CD14-positive monocyte (primary cell): ENCODE results near the gene FGGY. TPM values are rescaled to one million over a fixed set of nuclear protein-coding genes. Genes with fewer than 3 reads are reported as not detected.

ENCODE experiments used
- DNase-seq, 3 donors: peaks; one replicate each; pipeline ENCODE4 v3.0.0-alpha.2; 2011 to 2022
- H2AFZ ChIP-seq: 2 replicates; pipeline ENCODE4 v1.6.0; 2012; ENCODE audit warnings: mild to moderate bottlenecking, low read depth, low read length, inconsistent platforms; ENCODE audit not compliant: insufficient read depth, poor library complexity, severe bottlenecking
- H3K27ac ChIP-seq, 2 donors: 1 replicate in 1 of 2; 2 replicates in 1 of 2; pipeline ENCODE4 v1.5.1; 2012 to 2013; ENCODE audit warnings: low read length in 2 of 2, control low read depth in 1 of 2, inconsistent platforms in 1 of 2, low read depth in 1 of 2, mild to moderate bottlenecking in 1 of 2
- H3K27me3 ChIP-seq, 2 donors: one replicate each; pipeline versions ENCODE4 v1.6.0 to v1.6.1; 2011 to 2013; ENCODE audit warnings: low read length in 2 of 2; ENCODE audit not compliant: control insufficient read depth in 2 of 2, insufficient read depth in 2 of 2
- H3K36me3 ChIP-seq, 2 donors: replicated peaks in 1 of 2; 1 replicate in 1 of 2; 2 replicates in 1 of 2; pipeline versions ENCODE4 v1.5.1 to v1.6.1; 2012 to 2013; ENCODE audit warnings: low read length in 2 of 2, control low read depth in 1 of 2, inconsistent platforms in 1 of 2, mild to moderate bottlenecking in 1 of 2; ENCODE audit not compliant: insufficient read depth in 2 of 2, control insufficient read depth in 1 of 2
- H3K4me1 ChIP-seq, 2 donors: 1 replicate in 1 of 2; 2 replicates in 1 of 2; pipeline versions ENCODE4 v1.5.1 to v1.6.1; 2012 to 2013; ENCODE audit warnings: low read length in 2 of 2, control low read depth in 1 of 2, inconsistent platforms in 1 of 2, mild to moderate bottlenecking in 1 of 2, moderate library complexity in 1 of 2; ENCODE audit not compliant: insufficient read depth in 2 of 2, control insufficient read depth in 1 of 2
- H3K4me2 ChIP-seq: replicated peaks from 2 replicates; pipeline ENCODE3; 2012; ENCODE audit warnings: low read length, moderate library complexity, mild to moderate bottlenecking; ENCODE audit not compliant: poor library complexity, severe bottlenecking; ENCODE audit errors: extremely low read depth
- H3K4me3 ChIP-seq, 3 experiments: fragments of 200-600 bp in 1 of 3; sonication (generic) in 1 of 3; replicated peaks in 1 of 3; 1 replicate in 2 of 3; 2 replicates in 1 of 3; pipeline ENCODE4 v1.5.1; 2011 to 2013; ENCODE audit warnings: low read length in 3 of 3, mild to moderate bottlenecking in 3 of 3, control low read depth in 2 of 3, low read depth in 2 of 3, inconsistent platforms in 1 of 3, moderate library complexity in 1 of 3
- H3K79me2 ChIP-seq: 2 replicates; pipeline ENCODE4 v1.6.0; 2012; ENCODE audit warnings: mild to moderate bottlenecking, control low read depth, inconsistent platforms, low read length, moderate library complexity; ENCODE audit not compliant: insufficient read depth
- H3K9ac ChIP-seq: 2 replicates; pipeline ENCODE4 v1.6.0; 2017; ENCODE audit warnings: low read length, mild to moderate bottlenecking; ENCODE audit not compliant: insufficient read depth, poor library complexity, severe bottlenecking
- H3K9me3 ChIP-seq, 2 donors: replicated peaks in 1 of 2; 1 replicate in 1 of 2; 2 replicates in 1 of 2; pipeline versions ENCODE4 v1.5.1 to v1.6.1; 2012 to 2013; ENCODE audit warnings: low read length in 2 of 2, control low read depth in 1 of 2; ENCODE audit not compliant: control insufficient read depth in 1 of 2, insufficient read depth in 1 of 2
- H4K20me1 ChIP-seq: 2 replicates; pipeline ENCODE4 v1.6.0; 2012; ENCODE audit warnings: mild to moderate bottlenecking, low read length, control low read depth, moderate library complexity; ENCODE audit not compliant: insufficient read depth
- H3K27ac Mint-ChIP-seq, 7 donors: one replicate each; pipeline ENCODE4 v1.8.0; 2020; ENCODE audit warnings: mild to moderate bottlenecking in 7 of 7, mixed read lengths in 7 of 7, moderate library complexity in 6 of 7, inconsistent platforms in 2 of 7
- H3K27me3 Mint-ChIP-seq, 3 donors: one replicate each; pipeline ENCODE4 v1.8.0; 2021 to 2022; ENCODE audit warnings: low read depth in 3 of 3, mild to moderate bottlenecking in 3 of 3, mixed read lengths in 3 of 3, moderate library complexity in 3 of 3, inconsistent platforms in 1 of 3
- H3K36me3 Mint-ChIP-seq, 2 donors: one replicate each; pipeline ENCODE4 v1.8.0; 2020; ENCODE audit warnings: mixed read lengths in 2 of 2, inconsistent platforms in 1 of 2, mild to moderate bottlenecking in 1 of 2
- H3K4me1 Mint-ChIP-seq: one replicate; pipeline ENCODE4 v1.8.0; 2020; ENCODE audit warnings: mild to moderate bottlenecking, mixed read lengths
- H3K4me3 Mint-ChIP-seq, 2 donors: one replicate each; pipeline ENCODE4 v1.8.0; 2020; ENCODE audit warnings: mild to moderate bottlenecking in 2 of 2, mixed read lengths in 2 of 2, moderate library complexity in 1 of 2
- H3K9me3 Mint-ChIP-seq, 7 donors: one replicate each; pipeline ENCODE4 v1.8.0; 2020 to 2022; ENCODE audit warnings: mixed read lengths in 7 of 7, mild to moderate bottlenecking in 6 of 7, moderate library complexity in 6 of 7, inconsistent platforms in 2 of 7
- CTCF ChIP-seq: fragments of 200-600 bp; IDR thresholded peaks from one replicate; pipeline ENCODE4 v1.8.0; 2022; ENCODE audit warnings: antibody characterized with exemption, mild to moderate bottlenecking
- WGBS: methylation state at CpG from one replicate; pipeline ENCODE4 v1.1.5; 2013; ENCODE audit warnings: missing lambda C conversion rate; ENCODE audit not compliant: insufficient coverage; 5-methylcytosine and 5-hydroxymethylcytosine counted together
- intact Hi-C, 2 donors: fragments of 100-400 bp; cut with micrococcal nuclease; formaldehyde crosslinking; loops; one replicate each; pipeline versions ENCODE4 v1.15.0 to v1.15.1; 2023
- polyA plus RNA-seq, 3 donors: library from polyadenylated mRNA; depleted of rRNA in 1 of 3; unstranded in 2 of 3; stranded (reverse) in 1 of 3; fragments of 300-500 nt in 2 of 3; fragments of >200 nt in 1 of 3; fragmentation: Illumina TruSeq in 2 of 3; gene quantifications; 1 replicate in 2 of 3; 2 replicates in 1 of 3; pipeline ENCODE4 v1.2.3, GENCODE V29; 2012 to 2021

Gene FGGY
- polyA plus RNA-seq, 3 donors: 2.3 to 4.3 (median 2.9) TPM

DNA sequence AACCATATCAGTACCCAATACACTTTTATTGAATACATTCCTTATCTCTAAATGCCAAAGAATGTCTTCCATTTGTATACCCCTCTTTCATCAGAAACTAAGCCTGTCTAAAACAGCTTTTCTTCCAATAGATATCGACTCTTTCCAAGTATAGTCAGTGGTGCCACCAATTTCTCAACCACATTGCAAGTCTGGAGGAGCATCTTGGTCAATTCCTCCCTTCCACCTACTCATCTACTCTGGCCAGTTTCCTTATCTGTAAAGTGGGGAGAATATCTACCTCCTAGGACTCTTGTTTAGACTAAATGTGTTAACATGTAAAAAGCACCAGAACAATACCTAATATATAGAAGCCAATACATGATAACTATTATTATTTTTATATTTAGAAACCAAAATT is 28.5 kb upstream of the FGGY start:
- intact Hi-C loops: no loop called here
- Mint-ChIP-seq H3K27ac (no peak overlapping the region), H3K4me3 (no peak overlapping the region)

GRCh38 chr1:59271561-59272260 is 25.2 kb upstream of the FGGY start:
- no CpG with 5 or more reads among the region's 2 CpGs for WGBS
- TF ChIP-seq CTCF: no peak

More for the DNA sequence above, 28.5 kb upstream of the FGGY start:
- H3K4me1 ChIP-seq: peaks cover 17 to 20% of the 10 kb centered on the region in 2 donors
- no peak overlapping the region for H2AFZ ChIP-seq
- no peak overlapping the region for H3K9ac ChIP-seq
- Mint-ChIP-seq H3K9me3 (peaks cover 0 to 6% (median 0%) of the 10 kb centered on the region in 7 donors), H3K27me3 (no peaks in the 10 kb centered on the region), H3K4me1 (peaks cover 23% of the 10 kb centered on the region), H3K36me3 (no peaks in the 10 kb centered on the region)
- H4K20me1 ChIP-seq: no peaks in the 10 kb centered on the region
- TF ChIP-seq CTCF: no peak
- H3K27me3 ChIP-seq: no peaks in the 10 kb centered on the region
- no peaks in the 10 kb centered on the region for H3K36me3 ChIP-seq
- H3K4me2 ChIP-seq: no peak overlapping the region
- DNase-seq: no peak
- no peaks in the 10 kb centered on the region for H3K79me2 ChIP-seq
- no peaks in the 10 kb centered on the region for H3K9me3 ChIP-seq
- no peak overlapping the region for H3K27ac ChIP-seq
- 100% methylated on average over 1 of the region's 1 CpG for WGBS
- H3K4me3 ChIP-seq: no peak overlapping the region

More at GRCh38 chr1:59271561-59272260, 25.2 kb upstream of the FGGY start:
- intact Hi-C loops: no loop called here
- no peak overlapping the region for H3K4me2 ChIP-seq
- Mint-ChIP-seq H3K9me3 (peaks cover 0 to 6% (median 0%) of the 10 kb centered on the region in 7 donors), H3K4me1 (peaks cover 12% of the 10 kb centered on the region), H3K27ac (no peak overlapping the region), H3K36me3 (no peaks in the 10 kb centered on the region), H3K27me3 (peaks cover 0 to 3% (median 0%) of the 10 kb centered on the region in 3 donors), H3K4me3 (no peak overlapping the region)
- no peak overlapping the region for H3K4me3 ChIP-seq
- DNase-seq: no peak
- no peak overlapping the region for H3K9ac ChIP-seq
- no peaks in the 10 kb centered on the region for H3K27me3 ChIP-seq
- no peak overlapping the region for H2AFZ ChIP-seq
- no peaks in the 10 kb centered on the region for H3K79me2 ChIP-seq
- H3K9me3 ChIP-seq: no peaks in the 10 kb centered on the region
- H3K36me3 ChIP-seq: no peaks in the 10 kb centered on the region
- H3K4me1 ChIP-seq: peaks cover 7% of the 10 kb centered on the region in 2 donors
- H4K20me1 ChIP-seq: no peaks in the 10 kb centered on the region
- H3K27ac ChIP-seq: no peak overlapping the region
